Activated CD4-positive, alpha-beta T cell treated with anti-CD3 and anti-CD28 coated beads, Interleukin-2, Interleukin-6, amounts not matched to agents 100 ng/mL and 50 ng/mL, durations not matched to agents 16 hours and 8 hours (primary cell): ENCODE data around the gene MYO1C.

Experiments used
- DNase-seq: peaks from one replicate; pipeline ENCODE4 v3.0.0-alpha.2; 2020

MYO1C gene

DNA sequence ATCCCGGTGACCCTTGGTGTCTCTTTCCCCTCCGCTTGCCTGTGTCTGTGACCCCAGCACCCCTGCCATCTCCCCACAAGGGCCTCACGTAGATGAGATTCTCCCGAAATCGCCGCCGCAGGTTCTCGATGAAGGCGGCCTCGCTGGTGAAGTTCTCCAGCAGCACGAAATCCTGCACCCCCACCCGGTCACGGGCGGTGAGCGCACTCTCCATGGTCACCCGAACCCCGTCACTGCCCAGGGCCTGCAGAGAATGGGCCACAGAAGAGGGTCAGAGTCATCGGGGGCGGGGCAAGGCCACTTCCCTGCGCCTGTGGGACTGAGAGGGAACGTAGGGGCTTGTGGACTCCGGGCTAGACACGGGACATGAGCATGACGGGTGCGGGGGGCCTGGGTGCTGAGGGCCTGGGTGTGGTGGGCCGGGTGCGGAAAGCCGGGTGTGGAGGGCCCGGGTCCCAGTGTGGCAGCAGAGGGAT, 8.4 kb downstream of the MYO1C start:
- no peak for DNase-seq

DNA sequence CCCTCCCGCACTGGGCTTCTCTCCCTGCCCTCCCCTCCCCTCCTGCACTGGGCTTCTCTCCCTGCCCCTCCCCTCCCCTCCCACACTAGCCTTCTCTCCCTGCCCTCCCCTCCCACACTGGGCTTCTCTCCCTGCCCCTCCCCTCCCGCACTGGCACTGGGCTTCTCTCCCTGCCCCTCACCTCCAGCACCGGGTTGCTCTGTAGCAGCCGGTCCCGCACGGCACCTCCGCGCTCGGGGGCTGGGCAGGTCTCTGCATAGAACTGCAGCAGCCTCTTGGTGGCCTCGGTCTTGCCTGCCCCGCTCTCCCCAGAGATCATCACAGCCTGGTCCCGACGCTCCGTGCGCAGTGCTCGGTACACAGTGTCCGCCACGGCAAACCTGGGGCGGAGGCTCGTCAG, 9.8 kb downstream of the MYO1C start:
- no peak for DNase-seq

DNA sequence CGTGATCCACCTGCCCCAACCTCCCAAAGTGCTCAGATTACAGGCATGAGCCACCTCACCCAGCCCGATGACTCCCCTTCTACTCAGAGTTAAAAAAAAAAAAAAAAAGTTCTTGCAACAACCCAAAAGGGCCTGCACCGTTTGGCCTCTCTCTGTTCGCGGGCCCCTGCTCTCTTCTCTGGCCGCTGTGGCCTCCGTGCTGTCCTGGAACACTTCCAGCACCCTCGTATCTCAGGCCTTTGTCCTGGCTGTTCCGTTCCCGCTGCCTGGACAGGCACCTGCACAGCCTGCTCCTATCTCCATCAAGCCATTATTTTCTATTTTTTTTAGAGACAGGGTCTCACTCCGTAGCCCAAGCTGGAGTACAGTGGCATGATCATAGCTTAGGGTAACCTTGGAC, 10.8 kb downstream of the MYO1C start:
- DNase-seq = no peak

DNA sequence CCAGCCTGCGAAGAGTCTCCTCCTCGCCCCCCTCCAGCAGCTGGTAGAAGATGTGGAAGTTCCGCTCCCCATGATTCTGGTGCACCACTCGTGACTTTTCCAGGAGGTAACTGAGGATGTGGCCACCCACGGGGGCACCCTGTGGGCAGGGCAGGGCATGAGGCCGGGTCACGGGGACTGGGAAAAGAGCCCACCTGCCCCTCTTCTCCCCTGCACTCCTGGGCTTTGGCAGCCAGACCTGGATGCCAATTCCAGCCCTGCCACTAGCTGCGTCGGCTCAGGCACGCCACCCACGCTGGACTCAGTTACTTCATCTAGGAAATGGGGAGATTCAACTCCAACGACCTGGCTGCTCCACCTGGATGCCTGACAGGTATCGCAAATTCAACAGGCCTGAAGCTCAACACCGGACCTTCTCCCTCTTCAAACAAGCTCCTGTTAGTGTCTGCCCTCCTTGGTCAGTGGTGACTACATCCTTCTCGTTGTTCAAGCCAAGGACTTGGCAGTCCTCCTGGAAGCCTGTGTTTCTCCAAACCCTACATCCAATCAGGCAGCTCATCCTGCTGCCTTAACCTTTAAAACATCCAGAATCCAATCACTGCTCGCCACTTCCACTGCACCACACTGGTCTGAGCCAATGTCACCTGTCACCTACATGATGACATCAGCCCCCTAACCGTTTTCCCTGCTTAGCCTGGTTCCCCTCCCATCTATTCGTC, 11.6 kb downstream of the MYO1C start:
- DNase-seq = no peak

GRCh38 chr17:1478418-1478817, 14.1 kb downstream of the MYO1C start:
- no peak for DNase-seq

- no peak for DNase-seq
Observed at GRCh38 chr17:1475321-1475854, 17.1 kb downstream of the MYO1C start.

DNA sequence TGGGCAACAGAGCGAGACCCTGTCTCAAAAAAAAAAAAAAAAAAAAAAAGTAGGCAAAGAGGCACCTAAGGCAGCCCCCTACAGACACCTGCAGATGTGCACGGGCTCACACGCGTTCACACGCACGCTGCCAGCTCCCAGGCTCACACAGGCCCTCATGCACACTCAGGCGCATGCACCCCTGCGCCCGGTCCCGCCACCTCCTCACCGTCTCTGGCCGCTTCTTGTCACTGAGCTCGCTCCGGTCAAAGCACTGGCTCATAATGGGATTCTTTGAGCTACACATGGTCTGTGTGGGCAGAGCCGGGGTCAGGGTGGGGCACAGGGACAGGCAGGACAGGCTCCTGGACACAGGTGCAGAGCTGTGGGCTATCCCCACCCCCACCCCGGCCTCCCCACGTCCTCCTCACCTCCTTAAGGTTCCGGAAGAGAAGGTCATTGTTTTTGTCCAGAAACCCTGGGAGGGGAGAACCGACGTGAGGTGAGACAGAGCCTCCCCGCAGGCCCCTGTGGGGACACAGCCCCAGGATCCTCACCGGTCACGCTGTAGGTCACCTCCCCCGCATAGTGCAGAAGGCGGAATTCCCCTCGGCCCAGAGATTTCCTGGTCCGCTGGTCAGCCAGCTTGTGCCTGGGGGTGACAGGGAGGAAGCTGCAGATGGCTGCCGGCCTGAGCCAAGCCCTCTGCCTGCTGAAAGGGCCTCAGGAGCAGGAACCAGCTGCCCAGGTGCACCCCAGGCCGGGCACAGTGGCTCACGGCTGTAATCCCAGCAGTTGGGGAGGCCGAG, 17.9 kb downstream of the MYO1C start:
- DNase-seq = no peak

- no peak for DNase-seq
Observed at GRCh38 chr17:1473841-1474240, 18.6 kb downstream of the MYO1C start.

DNA sequence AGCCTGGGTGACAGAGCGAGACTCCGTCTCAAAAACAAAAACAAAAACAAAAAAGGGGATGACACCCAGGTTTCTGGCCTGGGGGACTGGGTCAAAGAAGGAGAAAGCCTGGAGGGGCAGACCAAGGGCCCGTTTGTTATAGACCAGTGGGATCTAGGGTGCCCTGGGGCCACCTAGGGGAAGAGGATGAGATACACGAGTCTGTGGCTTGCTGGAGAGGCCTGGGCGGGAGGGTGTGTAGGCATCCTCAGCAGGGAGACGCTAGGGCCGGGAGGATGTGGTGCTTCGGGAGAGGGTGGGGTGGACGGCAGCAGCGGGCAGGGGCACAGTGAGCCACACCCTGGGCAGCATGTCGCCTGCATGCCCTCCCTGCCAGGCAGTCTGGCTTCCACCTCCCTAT, 19.3 kb downstream of the MYO1C start:
- DNase-seq = peak; percentile 22

DNA sequence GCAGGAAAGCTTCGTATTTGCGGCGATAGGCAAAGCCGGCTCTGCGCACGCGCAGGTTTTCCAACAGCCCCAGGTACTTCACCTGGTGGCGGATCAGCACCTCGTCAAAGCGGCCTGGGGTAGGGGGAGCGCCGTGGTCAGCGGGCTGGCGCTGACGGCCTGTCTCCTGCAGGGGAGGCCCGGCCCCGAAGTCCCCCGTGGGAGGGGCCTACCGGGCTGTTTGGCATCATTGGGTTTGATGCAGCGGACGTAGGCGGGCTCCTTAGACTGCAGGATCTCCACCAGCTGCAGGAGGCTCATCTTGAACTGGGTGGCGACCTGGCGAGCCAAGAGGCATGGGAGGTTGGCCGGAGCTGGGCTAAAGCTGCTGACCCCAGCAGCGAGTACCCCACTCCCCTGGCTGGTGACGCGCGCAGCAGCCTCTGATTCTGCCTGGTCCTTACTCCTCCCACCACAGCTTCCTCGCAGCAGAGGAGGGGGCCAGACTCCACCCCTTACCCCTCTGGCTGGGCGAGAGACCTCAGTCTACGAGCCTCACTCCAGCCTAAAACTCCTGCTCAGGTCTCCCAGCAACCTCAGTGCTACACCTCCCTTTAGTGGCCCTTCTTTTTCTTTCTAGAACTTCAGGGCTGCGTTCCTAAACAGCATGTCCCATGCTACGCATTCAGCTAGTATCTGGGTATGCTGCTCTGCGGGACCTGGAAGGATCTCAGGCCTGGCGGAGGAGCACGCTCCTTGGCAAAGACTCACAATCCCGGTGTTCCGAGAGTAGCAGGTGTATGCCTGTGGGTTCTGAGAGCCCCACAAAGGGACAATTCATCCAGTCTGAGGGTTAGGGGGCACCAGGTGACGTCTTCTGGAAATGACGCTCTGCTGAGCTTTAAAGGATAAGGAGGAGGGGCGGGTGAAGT, 20.3 kb downstream of the MYO1C start:
- DNase-seq = no peak

DNA sequence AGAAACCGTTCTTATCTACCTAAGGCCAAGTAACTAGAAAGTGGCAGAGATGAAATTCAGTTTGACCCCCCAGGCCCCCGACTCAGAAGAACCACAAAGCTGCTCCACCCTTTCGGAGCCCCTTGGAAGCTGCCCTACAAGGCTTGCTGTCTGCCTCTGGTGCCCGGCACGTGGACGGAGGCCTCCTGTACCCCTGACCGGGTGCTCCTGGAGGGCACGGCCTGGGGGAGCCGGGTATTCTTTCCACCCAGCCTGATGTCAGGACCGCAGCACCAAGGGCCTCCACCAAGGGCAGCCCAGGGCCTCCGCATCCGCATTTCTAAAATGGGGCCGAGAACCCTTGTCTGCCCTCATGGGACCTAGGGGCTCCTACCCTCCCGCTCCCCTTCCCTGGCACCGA, 21.0 kb downstream of the MYO1C start:
- no peak for DNase-seq

- no peak for DNase-seq
Observed at GRCh38 chr17:1470755-1471462, 21.6 kb downstream of the MYO1C start.

DNA sequence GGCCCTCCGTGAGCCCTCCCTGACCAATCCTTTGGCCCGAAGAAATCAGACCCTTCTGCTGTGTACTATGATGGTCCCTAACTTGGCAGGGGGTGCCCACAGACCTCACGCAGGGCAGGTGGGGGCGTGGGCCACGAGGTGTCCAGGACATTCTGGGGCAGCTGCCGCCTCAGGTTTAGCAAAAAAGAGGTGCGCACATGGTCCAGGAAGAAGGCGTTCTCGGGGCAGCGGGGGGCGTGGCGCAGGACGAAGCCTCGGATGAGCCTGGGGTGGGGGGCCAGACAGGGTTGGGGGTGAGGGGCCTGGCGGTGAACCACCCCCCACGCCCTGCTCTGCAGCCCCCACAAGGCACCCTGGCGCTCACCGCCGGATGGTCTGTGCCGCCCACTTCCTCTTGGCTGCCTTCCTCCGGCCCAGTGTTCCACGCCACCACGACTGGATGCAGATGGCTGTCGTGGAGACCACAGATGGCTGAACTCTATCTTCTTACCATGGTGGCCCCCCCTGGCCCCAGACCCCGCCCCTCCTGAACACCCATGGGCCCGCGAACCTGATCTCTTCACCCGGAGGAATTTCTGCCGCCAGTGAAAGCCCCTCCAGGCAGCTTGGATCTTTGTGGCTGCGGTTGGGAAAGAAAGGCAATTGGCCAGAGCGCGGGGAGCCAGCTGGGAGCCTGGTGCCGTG, 22.3 kb downstream of the MYO1C start:
- no peak for DNase-seq

DNA sequence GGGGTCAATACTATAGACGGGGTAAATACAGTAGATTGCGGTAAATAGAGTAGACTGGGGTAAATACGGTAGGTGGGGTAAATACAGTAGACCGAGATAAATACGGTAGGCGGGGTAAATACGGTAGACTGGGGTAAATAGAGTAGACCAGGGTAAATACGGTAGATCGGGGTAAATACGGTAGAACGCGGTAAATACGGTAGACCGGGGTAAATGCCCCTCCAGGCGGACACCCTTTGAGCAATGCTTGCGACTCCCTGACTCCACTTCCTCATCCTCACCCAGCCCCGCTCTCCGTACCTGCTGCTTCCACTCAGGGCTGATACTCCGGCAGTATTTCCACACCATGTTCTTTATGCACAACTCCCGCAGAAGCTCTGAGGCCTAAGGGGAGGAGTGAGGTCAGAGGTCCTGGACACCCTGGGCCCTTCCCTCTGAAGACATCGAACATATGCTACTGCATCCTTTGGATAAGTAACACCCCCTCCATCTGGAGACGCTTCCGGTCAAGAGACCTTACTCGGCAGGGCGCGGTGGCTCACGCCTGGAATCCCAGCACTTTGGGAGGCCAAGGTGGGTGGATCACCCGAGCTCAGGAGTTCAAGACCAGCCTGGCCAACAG, 23.1 kb downstream of the MYO1C start:
- DNase-seq = no peak

- no peak for DNase-seq
Observed at GRCh38 chr17:1467898-1468492, 24.5 kb downstream of the MYO1C start.

DNA sequence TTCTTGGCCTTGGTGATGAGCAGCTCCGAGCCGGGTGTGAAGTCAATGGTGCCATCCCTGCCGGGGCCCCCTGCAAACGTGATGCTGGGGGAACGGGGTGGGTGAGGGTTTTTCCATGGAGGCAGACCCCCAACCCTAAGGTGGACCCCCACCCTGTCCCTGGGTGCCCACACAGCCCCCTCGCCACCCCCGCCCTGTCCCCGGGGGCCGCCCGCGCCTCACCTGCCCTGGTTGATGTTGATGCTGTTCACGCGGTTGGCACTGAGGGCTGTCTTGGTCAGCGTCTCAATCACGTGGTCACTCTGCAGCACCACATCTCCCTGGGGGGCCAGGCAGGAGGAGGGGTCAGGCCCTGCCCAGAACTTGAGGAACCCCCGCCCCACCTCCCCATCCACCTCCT, 25.2 kb downstream of the MYO1C start:
- DNase-seq = no peak

DNA sequence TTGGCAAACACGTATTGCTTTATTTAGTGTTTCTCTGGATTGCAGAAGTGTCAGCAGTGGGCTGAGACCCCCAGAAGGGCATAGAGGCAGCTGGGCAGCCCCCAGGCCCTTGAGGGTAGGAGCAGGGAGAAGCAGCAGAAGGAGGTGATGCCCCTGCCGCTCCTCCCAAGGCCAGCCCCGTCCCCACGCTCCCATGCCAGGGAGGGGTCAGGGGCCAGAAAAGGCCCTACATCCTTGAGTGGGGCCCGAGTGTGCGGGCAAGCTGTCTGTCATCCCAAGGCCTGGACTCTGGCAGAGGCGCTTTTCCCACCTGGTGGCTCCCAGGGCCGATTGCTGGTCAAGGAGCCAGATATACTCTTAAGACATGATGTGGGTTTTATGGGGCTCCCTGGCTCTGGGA, 28.3 kb downstream of the MYO1C start:
- no peak for DNase-seq

DNA sequence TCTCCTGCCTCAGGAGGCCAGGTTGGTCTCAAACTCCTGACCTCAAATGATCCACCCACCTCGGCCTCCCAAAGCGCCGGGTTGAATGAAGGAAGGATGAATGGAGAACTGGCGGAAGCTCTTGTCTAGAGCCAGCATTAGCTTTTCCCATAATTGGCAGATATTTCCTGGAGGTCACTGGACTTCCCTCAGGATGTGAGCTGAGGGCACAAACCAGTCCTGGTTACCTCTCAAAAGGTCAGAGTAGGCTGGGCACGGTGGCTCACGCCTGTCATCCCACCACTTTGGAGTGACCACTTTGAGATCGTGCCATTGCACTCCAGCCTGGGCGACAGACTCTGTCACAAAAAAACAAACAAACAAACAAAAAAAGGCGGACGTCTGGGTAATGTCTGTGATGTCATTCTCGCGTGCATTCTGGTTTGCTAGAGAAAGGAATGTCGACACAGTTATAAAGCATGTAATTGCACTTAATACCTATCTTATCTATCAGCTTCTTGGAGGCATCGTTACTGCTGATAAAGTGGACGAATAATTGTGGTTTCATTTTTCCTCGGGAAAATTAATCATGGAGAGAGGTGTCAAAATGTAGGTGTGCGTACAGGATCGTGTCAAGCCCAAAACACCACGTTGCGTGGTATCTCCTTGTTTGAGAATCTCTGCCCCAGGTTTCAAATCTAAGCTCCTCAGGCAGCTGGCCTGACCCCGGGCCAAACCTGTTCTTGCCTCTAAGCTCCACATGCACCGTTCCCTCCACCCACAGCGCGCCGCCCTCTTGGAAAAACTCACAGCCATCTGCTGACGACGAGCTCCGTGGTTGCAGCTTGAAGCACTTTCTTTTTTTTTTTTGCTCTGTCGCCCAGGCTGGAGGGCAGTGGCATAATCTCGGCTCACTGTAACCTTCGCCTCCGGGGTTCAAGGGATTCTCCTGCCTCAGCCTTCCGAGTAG, 30.0 kb downstream of the MYO1C start:
- DNase-seq = no peak

GRCh38 chr17:1461198-1461944, 31.1 kb downstream of the MYO1C start:
- no peak for DNase-seq
